Gastroesophageal sphincter (tissue), 3 donors: ENCODE measurements around the gene WDR4.

Source experiments
- CTCF ChIP-seq, 4 experiments: fragments of 200-600 bp in 2 of 4; fragments of 450-650 bp in 2 of 4; sonication (generic) in 1 of 4; IDR thresholded peaks; one replicate each; pipeline ENCODE4 v1.5.1; 2017 to 2019; ENCODE audit warnings: antibody characterized with exemption in 4 of 4, mild to moderate bottlenecking in 2 of 4, moderate library complexity in 2 of 4
- POLR2A ChIP-seq, 2 donors: fragments of 450-650 bp; IDR thresholded peaks; one replicate each; pipeline ENCODE4 v1.6.1; 2017; ENCODE audit warnings: antibody characterized with exemption in 2 of 2, mild to moderate bottlenecking in 2 of 2, moderate library complexity in 1 of 2

- no peak for TF ChIP-seq CTCF (IDR thresholded peaks at IDR 0.05)
- no peak for TF ChIP-seq POLR2A (IDR thresholded peaks at IDR 0.05)
Observed at GRCh38 chr21:42846221-42846620, 33.1 kb downstream of the WDR4 start.
